Hematopoietic multipotent progenitor cell treated with erythropoietin and hydrocortisone succinate and interleukin-3 and kit ligand, for 17 days (in vitro differentiated cells): ENCODE results near the gene SIL1.
"Not testable (repeated sequence)": the region's sequence is repeated elsewhere in the genome, so short reads cannot be mapped to it uniquely, and the experiment has no call there.

Source experiments
- DNase-seq: peaks from one replicate; pipeline ENCODE4 v3.0.0-alpha.2; 2015; ENCODE audit warnings: low spot score

SIL1 gene

GRCh38 chr5:139138809-139139208 is 59.4 kb downstream of the SIL1 start:
- no peak for DNase-seq

- no peak for DNase-seq
These were observed 60.1 kb downstream of the SIL1 start for GRCh38 chr5:139138109-139138508.

GRCh38 chr5:139137697-139138096 is 60.5 kb downstream of the SIL1 start:
- no peak for DNase-seq

DNA sequence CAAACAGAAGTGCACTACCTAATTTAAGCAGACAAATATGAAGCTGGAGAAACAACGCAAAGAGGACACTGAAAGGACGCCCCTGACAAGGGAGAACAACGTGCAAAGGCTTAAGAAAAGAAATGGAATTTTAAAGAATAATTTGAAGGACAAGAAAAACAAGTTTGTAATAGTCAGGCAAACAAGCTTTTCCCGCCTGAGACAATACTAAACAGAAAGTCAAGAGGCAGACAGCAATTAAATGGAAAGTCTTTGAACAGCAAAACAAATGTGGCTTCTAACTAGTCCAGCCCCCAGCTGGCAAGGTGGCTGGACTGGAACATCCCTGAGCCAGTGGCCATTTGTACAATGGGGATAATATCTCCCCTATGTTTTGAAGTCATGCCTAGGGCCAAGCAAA is 63.3 kb downstream of the SIL1 start:
- no peak for DNase-seq

DNA sequence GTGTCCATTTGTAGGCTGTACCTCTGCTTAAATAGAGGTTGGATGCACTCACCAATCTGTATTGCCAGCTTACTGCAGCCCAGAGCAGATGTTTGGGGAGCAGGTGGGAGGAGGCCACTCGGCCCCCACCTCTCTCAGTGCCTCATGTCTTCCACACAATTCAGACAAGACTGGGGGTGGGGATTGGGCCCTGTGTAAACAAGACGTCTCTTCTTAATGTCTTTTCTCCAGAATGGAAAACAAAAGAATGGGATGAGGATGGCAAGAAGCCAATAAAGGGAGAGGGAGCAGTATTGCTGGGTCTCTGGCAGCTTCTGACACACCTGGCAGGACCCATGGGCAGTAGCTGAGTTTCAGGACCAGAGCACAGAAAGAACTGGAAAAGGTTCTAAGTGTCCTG is 64.9 kb downstream of the SIL1 start:
- DNase-seq: no peak

GRCh38 chr5:139132515-139132914 is 65.7 kb downstream of the SIL1 start:
- DNase-seq: no peak

- DNase-seq: no peak
These were observed 66.2 kb downstream of the SIL1 start for GRCh38 chr5:139131921-139132432.

GRCh38 chr5:139131465-139131864 is 66.7 kb downstream of the SIL1 start:
- DNase-seq: no peak

GRCh38 chr5:139131062-139131461 is 67.1 kb downstream of the SIL1 start:
- no peak for DNase-seq

- no peak for DNase-seq
These were observed 68.0 kb downstream of the SIL1 start for GRCh38 chr5:139130214-139130613.

DNA sequence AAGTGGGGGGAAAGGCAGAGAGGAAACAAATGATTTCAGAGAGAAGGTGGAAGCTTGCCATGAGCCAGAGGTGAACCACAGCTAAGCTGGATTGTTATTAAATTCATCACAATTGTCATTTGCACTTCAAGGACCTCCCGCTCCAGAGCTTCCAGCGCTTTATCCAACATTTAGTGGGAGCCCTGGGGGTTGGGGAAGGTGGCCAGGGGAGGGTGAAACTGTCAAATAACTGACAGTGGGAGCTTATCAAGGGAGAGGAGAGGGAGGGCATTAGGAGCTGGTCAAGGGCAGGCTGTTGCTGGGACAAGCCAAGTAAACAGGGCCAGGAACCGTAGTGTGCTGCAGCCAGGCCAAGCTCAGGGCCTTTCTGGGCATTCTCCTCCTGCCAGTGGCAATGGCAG is 71.5 kb downstream of the SIL1 start:
- no peak for DNase-seq

DNA sequence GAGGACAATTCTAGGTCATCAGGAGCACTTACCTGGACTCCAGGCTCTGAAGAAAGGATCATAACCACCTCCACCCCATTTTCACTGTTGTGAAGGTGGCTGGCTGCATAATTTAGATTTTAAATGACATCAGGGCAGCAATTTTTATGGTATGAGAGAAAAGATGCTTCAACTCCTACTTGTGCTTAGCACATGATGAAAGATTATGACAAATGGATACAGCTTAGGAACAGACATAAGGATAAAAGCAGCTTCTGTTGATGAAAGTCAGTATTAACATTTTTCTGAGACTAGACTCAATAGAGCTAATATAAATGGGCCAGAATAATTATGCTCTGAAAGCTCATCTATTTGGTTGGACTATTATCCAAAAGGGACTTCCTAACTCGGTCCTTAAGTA is 72.2 kb downstream of the SIL1 start:
- DNase-seq: no peak

GRCh38 chr5:139124774-139125520 is 73.2 kb downstream of the SIL1 start:
- no peak for DNase-seq

- no peak for DNase-seq
These were observed 77.0 kb downstream of the SIL1 start for GRCh38 chr5:139121120-139121519.

GRCh38 chr5:139120521-139120920 is 77.6 kb downstream of the SIL1 start:
- no peak for DNase-seq

DNA sequence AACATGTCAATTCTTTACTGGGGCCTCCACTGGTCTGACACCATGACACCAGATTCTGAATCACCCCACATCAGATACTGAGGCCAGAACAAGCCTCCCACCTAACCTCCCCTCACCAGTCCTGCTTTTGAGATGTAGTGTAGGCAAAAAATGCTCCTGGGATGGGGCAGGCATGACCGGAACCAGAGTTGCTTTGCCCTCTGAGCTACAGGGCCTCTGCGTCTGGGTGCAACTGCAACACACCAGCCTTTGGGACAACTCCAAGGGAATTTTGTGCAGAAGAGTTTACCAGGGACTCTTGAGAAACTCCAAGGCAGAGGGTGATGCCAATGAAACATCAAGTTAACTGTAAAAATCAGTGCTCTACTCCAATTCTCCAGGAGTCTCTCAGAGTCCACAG is 79.4 kb downstream of the SIL1 start:
- no peak for DNase-seq

DNA sequence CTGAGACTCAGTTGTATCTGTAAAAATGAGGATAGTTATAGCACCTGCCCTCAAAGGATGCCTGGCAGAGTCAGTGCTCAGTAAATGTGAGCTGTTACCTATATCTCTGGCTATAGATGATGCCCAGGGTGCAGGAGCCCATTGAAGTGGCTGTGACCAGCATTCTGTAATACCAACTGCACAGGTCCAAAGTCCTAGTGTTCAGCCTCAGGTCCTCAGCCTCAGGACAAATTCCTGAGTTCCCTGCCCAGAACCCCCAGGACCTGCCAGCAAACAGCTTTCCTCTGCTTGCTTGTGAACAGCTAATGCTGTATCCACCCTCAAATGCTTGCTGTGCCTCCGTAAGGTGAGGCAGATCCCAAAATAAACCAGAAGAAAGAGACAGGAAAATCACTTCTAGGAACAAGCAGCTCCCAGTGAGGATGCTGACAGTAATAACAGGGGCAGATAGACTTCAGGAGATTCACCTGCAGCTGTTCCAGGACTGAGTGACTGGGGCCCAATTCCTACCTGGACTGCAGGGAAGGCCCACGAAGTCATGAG is 80.8 kb downstream of the SIL1 start:
- no peak for DNase-seq

DNA sequence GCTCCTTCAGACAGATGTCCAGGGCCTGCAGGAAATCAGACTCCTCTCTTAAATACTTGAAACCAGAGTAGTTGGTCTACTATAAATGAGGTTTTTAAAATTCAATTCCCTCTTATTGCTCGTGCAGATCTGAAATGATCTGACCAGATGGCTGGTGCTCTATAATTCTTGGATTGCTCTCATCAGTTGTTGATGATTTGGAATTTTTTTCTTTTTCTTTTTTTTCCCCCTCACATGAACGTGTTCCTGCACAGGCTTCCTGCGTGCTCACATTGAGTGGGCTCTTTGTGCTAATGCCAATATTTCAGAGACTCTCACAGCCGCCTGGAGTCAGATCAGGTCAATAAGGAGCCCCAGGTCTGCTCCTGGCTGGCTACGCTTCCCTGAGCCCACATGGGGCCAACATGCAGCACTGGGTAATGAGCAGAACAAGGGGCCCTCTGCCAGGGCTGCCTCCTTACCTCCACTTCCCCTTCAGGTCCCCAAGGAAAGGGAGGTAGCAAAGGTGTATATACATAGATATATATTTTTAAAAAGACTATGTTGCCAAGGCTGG is 82.0 kb downstream of the SIL1 start:
- no peak for DNase-seq

- DNase-seq: no peak
These were observed 84.3 kb downstream of the SIL1 start for GRCh38 chr5:139113892-139114291.

DNA sequence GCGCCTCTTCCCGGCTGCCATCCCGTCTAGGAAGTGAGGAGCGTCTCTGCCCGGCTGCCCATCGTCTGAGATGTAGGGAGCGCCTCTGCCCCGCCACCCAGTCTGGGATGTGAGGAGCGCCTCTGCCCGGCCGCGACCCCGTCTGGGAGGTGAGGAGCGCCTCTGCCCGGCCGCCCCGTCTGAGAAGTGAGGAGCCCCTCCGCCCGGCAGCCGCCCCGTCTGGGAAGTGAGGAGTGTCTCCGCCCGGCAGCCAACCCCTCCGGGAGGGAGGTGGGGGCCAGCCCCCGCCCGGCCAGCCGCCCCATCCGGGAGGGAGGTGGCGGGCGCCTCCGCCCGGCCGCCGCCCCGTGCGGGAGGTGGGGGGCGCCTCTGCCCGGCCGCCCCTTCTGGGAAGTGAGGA is 85.8 kb downstream of the SIL1 start:
- DNase-seq: not testable (repeated sequence)

GRCh38 chr5:139110526-139111168 is 87.5 kb downstream of the SIL1 start:
- DNase-seq: no peak

- DNase-seq: no peak
These were observed 89.9 kb downstream of the SIL1 start for GRCh38 chr5:139108063-139108824.
